Lower leg skin (tissue), 4 donors: Measurements from ENCODE around the gene ARL11. TPM values are rescaled to one million over a fixed set of nuclear protein-coding genes. Genes with fewer than 3 reads are reported as not detected.

Experiments
- DNase-seq, 2 donors: peaks; one replicate each; pipeline ENCODE4 v3.0.0-alpha.2; 2019; ENCODE audit warnings: low spot score in 2 of 2
- H3K4me3 ChIP-seq: fragments of 200-600 bp; sonication (generic); 2 replicates; pipeline ENCODE4 v1.5.1; 2017; ENCODE audit warnings: mild to moderate bottlenecking, low read depth; ENCODE audit not compliant: poor library complexity, severe bottlenecking
- CTCF ChIP-seq, 3 donors: fragments of 450-650 bp; IDR thresholded peaks; one replicate each; pipeline ENCODE4 v1.5.1; 2016; ENCODE audit warnings: antibody characterized with exemption in 3 of 3, mild to moderate bottlenecking in 3 of 3, moderate library complexity in 2 of 3
- POLR2A ChIP-seq, 2 donors: fragments of 450-650 bp; IDR thresholded peaks; one replicate each; pipeline ENCODE4 v1.6.1; 2016 to 2017; ENCODE audit warnings: antibody characterized with exemption in 2 of 2, mild to moderate bottlenecking in 1 of 2, moderate library complexity in 1 of 2
- WGBS, 2 donors: methylation state at CpG; one replicate each; pipeline ENCODE4 v1.1.5; 2018; 5-methylcytosine and 5-hydroxymethylcytosine counted together
- intact Hi-C: fragments of 100-400 bp; cut with DNase I; formaldehyde crosslinking; loops from one replicate; pipeline ENCODE4 v1.15.0; 2023; ENCODE audit warnings: low total_unique reads
- total RNA-seq, 4 donors: library from RNA; depleted of rRNA; stranded (reverse); fragments of >200 nt; gene quantifications; one replicate each; pipeline ENCODE4 v1.1.0, GENCODE V29; 2016

Gene ARL11
- total RNA-seq, 4 donors from 2014 or later: 0.19 to 0.51 TPM; not detected in 2

- DNase-seq: no peak
- TF ChIP-seq POLR2A (IDR thresholded peaks at IDR 0.05) (no peak), CTCF (IDR thresholded peaks at IDR 0.05) (no peak)
- WGBS, 2 donors: 83 to 86% methylated on average over 3 of the region's 3 CpGs
- no peak overlapping the region for H3K4me3 ChIP-seq
- intact Hi-C loops: no loop called here
These were observed 25.7 kb downstream of the ARL11 start for GRCh38 chr13:49654011-49654410.

GRCh38 chr13:49655906-49656305 lies 27.6 kb downstream of the ARL11 start:
- TF ChIP-seq CTCF (IDR thresholded peaks at IDR 0.05) (no peak), POLR2A (IDR thresholded peaks at IDR 0.05) (no peak)

GRCh38 chr13:49657241-49657641 lies 28.9 kb downstream of the ARL11 start:
- no peak overlapping the region for H3K4me3 ChIP-seq
- TF ChIP-seq POLR2A (IDR thresholded peaks at IDR 0.05): no peak
- TF ChIP-seq CTCF (IDR thresholded peaks at IDR 0.05): no peak
- DNase-seq: no peak
- intact Hi-C loops: no loop called here
- WGBS, 2 donors: 80 to 88% methylated on average over 9 of the region's 9 CpGs

More at GRCh38 chr13:49655906-49656305, 27.6 kb downstream of the ARL11 start:
- intact Hi-C loops: no loop called here
- no peak for DNase-seq
- H3K4me3 ChIP-seq: no peak overlapping the region
- WGBS, 2 donors: 90 to 91% methylated on average over 3 of the region's 3 CpGs

DNA sequence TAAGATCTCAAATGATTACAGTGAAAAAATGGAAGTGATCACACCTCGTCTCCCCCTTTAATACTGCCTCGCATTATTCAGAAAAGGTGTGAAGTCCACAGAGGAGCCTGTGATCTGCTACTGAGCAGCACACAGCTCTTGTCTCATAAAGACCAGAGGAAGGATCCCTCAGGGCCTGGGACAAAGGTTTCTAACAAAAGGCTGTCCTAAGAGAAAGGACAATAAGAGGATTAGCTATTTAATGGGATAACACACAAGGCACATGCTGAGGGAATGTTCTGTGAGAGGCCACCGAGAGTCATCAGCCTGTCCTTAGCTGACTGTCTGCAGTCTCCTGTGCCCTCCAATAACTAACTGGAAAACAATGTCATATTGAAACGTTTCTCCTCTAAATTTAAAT lies 36.3 kb downstream of the ARL11 start:
- intact Hi-C loops: loop anchor here (10.0 kb wide), 1 partner anchor 180 kb away; no protein-coding TSS in a partner anchor
- H3K4me3 ChIP-seq: no peak overlapping the region
- WGBS, 2 donors: 85 to 88% methylated on average over 4 of the region's 4 CpGs
- DNase-seq: no peak
- TF ChIP-seq POLR2A (IDR thresholded peaks at IDR 0.05) (no peak), CTCF (IDR thresholded peaks at IDR 0.05) (no peak)

DNA sequence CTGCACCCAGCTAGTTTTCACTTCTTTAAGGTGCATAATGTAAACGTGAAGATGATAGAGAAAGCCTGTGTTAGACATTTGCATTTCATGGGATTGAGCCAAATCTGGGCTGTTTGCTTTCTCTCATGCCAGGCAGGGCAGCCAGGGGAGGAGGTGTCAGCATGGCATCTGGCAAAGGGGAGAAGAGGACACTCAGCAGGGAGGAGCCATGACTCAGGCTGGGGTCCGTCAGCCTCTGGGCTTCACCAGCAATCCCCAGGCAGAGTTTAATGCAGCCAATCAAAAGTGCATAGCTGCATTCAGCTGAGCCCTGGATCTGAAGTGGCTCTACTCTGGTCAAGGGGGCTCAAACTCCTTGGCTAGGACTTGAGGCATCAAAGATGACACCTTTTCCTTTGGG lies 39.5 kb downstream of the ARL11 start:
- DNase-seq: no peak
- TF ChIP-seq CTCF (IDR thresholded peaks at IDR 0.05) (no peak), POLR2A (IDR thresholded peaks at IDR 0.05) (no peak)
- 45 to 55% methylated on average over 2 of the region's 2 CpGs for WGBS, 2 donors
- H3K4me3 ChIP-seq: no peak overlapping the region
- intact Hi-C loops: loop anchor here (10.0 kb wide), 1 partner anchor 177 kb away; no protein-coding TSS in a partner anchor

DNA sequence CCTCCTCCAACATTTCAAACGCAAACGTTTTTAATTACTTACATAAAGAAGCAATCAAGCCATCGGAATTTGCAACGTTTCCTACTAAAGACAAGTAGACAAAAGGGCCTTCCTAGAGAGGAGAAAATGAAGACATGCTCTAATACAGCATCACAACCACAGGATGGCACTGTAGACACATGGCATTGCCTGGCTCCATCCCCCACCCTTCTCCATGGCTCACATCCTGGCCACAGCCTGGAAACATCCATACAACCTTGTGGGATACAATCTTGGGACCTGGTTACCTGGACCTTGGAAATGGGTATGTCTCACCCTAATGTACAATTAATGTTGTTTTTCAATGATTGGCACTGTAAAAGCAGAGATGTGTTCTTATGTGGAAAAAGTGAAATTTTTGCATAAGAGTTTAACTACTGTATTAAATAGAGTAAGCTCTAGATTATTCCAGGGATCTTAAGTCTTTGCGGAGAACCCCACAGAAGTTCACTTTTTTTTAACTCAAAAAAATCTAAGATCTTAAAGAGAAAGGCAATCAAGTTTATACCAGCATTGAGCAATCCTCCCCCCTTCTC lies 41.5 kb downstream of the ARL11 start:
- no peak for TF ChIP-seq POLR2A (IDR thresholded peaks at IDR 0.05)
- TF ChIP-seq CTCF (IDR thresholded peaks at IDR 0.05): no peak
- WGBS, 2 donors: 32 to 54% methylated on average over 5 of the region's 5 CpGs
- no peak overlapping the region for H3K4me3 ChIP-seq
- intact Hi-C loops: loop anchor here (10.0 kb wide), 1 partner anchor 175 kb away; no protein-coding TSS in a partner anchor
- DNase-seq: no peak
